ENCODE data around the gene NOP10. TPM values are rescaled to one million over a fixed set of nuclear protein-coding genes. Genes with fewer than 3 reads are reported as not detected.

NOP10 gene
- total RNA-seq, 4 donors from 2014 or later, result 56.9 to 78.8 (median 72.3) TPM

DNA sequence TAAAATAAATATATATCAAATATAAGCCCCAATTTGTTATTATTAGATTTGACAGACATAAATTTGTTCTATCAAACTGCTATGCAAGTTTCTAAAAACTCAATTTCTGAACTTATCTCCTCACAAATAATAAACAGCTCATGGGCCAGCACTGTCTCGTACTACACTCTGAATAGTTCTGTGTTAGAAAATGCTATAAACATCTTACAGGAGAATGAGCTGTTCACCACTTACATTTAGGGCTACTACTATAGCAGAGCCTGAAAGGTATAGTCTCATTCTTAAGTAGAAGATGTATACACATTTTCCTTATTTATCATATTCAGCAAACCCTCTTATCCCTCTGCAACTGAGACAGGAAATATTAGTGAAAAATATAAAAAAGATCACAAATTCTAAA lies 18.0 kb downstream of the NOP10 start:
- no peaks in the 10 kb centered on the region for H3K4me1 ChIP-seq
- H3K4me3 ChIP-seq, result no peak overlapping the region
- intact Hi-C loops (cut with DNase I; ENCODE audit: low total_unique reads), result no loop called here
- no peaks in the 10 kb centered on the region for H3K36me3 ChIP-seq
- no peak overlapping the region for H3K27ac ChIP-seq
- TF ChIP-seq POLR2A (IDR thresholded peaks at IDR 0.05), result no peak
- TF ChIP-seq, protein P1, sequence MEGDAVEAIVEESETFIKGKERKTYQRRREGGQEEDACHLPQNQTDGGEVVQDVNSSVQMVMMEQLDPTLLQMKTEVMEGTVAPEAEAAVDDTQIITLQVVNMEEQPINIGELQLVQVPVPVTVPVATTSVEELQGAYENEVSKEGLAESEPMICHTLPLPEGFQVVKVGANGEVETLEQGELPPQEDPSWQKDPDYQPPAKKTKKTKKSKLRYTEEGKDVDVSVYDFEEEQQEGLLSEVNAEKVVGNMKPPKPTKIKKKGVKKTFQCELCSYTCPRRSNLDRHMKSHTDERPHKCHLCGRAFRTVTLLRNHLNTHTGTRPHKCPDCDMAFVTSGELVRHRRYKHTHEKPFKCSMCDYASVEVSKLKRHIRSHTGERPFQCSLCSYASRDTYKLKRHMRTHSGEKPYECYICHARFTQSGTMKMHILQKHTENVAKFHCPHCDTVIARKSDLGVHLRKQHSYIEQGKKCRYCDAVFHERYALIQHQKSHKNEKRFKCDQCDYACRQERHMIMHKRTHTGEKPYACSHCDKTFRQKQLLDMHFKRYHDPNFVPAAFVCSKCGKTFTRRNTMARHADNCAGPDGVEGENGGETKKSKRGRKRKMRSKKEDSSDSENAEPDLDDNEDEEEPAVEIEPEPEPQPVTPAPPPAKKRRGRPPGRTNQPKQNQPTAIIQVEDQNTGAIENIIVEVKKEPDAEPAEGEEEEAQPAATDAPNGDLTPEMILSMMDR (IDR thresholded peaks at IDR 0.05), result no peak
- no peaks in the 10 kb centered on the region for H3K27me3 ChIP-seq
- no peaks in the 10 kb centered on the region for H3K9me3 ChIP-seq
- no peak for DNase-seq

DNA sequence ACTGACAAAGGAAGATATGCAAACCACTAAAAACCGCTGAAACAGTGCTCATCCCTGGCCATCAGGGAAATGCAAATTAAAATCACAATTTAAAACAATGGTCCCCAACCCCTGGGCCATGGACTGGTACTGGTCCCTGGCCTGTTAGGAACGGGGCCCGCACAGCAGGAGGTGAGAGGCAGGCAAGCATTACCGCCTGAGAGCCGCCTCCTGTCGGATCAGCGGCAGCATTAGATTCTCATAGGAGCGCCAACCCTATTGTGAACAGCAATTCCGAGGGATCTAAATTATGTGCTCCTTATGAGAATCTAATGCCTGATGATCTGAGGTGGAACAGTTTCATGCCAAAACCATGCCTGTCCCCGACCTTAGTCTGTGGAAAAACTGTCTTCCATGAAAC lies 19.7 kb downstream of the NOP10 start:
- Histone ChIP-seq H3K9me3 (no peaks in the 10 kb centered on the region), H3K4me1 (no peaks in the 10 kb centered on the region), H3K27ac (no peak overlapping the region), H3K27me3 (no peaks in the 10 kb centered on the region), H3K4me3 (no peak overlapping the region), H3K36me3 (no peaks in the 10 kb centered on the region)
- intact Hi-C loops (cut with DNase I; ENCODE audit: low total_unique reads), result no loop called here
- no peak for DNase-seq
- TF ChIP-seq, protein P1 (IDR thresholded peaks at IDR 0.05), result no peak
- TF ChIP-seq POLR2A (IDR thresholded peaks at IDR 0.05), result no peak

DNA sequence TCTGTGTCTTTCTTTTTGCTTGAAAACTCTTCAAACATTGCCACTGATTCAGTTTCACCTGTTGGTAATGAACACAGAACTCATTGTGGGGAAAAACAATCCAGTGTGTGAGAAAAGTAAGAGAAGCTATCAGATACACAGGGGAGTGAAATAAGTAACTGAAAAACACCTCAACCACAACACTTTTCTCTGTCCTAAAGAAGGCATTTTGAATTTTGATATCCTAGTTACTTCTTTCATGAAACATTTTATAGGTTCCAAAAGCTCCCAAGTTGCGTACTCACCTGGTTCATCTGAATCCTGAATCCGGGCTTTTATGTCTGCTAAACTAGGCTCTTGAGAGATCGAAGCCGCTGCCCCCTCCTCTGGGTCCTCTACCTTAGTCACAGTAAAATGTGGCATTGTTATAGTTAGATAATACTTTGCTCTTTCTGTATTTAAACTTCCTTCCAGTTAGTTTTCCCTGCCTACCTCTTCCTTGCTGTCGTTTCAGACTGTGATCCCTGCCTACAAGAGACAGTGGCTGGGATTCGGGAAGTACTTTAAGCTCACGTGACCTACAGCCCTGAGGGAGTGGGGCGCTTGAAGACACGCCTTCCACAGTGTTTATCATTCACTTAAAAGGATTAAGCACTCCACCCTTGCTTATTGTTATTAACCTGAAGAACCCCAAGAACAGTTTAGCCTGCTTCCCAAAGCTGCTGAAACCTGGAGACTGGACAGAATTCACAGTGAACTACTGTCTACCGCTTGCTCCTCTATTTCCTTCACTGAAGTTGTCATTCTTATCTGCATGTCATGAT lies 24.5 kb downstream of the NOP10 start:
- Histone ChIP-seq H3K4me3 (peak overlapping the region; percentile 41 to 45), H3K36me3 (no peaks in the 10 kb centered on the region), H3K4me1 (peaks cover 0 to 9% of the 10 kb centered on the region in 2 donors), H3K27ac (peak overlapping the region; percentile 44 to 78), H3K9me3 (no peaks in the 10 kb centered on the region), H3K27me3 (no peaks in the 10 kb centered on the region)
- intact Hi-C loops (cut with DNase I; ENCODE audit: low total_unique reads), result no loop called here
- TF ChIP-seq, protein P1 (IDR thresholded peaks at IDR 0.05), result no peak
- TF ChIP-seq POLR2A (IDR thresholded peaks at IDR 0.05), result peak; percentile 23 to 83
- peak; percentile 41 to 69 for DNase-seq

DNA sequence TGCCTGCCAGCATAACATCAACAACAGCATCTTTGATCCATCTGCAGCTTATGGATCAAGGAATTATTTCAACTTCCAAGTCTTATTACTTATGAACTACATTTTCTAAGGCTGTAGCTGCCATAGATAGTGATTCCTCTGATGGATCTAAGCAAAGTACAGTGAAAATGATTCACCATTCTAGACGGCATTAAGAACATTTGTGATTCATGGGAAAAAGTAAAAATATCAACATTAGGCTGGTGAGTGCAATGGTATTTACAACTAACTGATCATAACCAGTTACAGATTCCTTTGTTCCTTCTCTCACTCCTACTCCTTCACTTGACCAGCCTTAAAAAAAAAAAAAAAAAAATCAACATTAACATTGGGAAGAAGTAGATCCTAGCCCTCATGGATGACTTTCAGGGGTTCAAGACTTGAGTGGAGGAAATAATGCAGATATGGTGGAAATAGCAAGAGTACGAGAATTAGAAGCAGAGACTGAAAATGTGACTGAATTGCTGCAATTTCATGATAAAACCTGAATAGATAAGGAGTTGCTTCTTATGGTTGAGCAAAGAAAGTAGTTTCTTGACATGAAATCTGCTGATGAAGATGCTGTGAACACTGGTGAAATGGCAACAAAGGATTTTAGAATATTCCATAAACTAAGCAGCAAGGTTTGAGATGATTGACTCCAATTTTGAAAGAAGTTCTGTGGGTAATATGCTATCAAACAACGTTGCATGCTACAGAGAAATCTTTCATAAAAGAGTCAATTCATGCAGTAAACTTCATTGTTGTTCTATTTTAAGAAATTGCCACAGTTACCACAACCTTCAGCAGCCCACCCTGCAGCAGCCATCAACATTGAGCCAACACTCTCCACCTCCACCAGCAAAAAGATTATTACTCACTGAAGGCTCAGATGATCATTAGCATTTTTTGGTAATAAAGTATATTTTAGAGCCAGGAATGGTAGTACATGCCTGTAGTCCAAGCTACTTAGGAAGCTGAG lies 28.1 kb downstream of the NOP10 start:
- no peak overlapping the region for H3K27ac ChIP-seq
- H3K4me1 ChIP-seq, result peaks cover 0 to 9% of the 10 kb centered on the region in 2 donors
- no peaks in the 10 kb centered on the region for H3K36me3 ChIP-seq
- DNase-seq, result no peak
- H3K9me3 ChIP-seq, result no peaks in the 10 kb centered on the region
- TF ChIP-seq, protein P1 (IDR thresholded peaks at IDR 0.05), result no peak
- no peak for TF ChIP-seq POLR2A (IDR thresholded peaks at IDR 0.05)
- H3K4me3 ChIP-seq, result no peak overlapping the region
- H3K27me3 ChIP-seq, result no peaks in the 10 kb centered on the region
- intact Hi-C loops (cut with DNase I; ENCODE audit: low total_unique reads), result no loop called here

All from uterus (tissue), 4 donors.